ENCODE data around the gene PTPRO. TPM values are rescaled to one million over a fixed set of nuclear protein-coding genes. Genes with fewer than 3 reads are reported as not detected.
A peak's percentile ranks its signal among the peaks of the same experiment; 100 is the strongest.

Gene PTPRO
- not detected in 2 replicates for total RNA-seq

- DNase-seq (ENCODE audit: low read depth, low spot score), result no peak
Measured at GRCh38 chr12:15322164-15323061, at the start of gene PTPRO. TSS of gene PTPRO (plus strand) at chr12:15322508.

- DNase-seq (ENCODE audit: low read depth, low spot score), result no peak
Measured at GRCh38 chr12:15273896-15274295, 48.4 kb upstream of the PTPRO start.

DNA sequence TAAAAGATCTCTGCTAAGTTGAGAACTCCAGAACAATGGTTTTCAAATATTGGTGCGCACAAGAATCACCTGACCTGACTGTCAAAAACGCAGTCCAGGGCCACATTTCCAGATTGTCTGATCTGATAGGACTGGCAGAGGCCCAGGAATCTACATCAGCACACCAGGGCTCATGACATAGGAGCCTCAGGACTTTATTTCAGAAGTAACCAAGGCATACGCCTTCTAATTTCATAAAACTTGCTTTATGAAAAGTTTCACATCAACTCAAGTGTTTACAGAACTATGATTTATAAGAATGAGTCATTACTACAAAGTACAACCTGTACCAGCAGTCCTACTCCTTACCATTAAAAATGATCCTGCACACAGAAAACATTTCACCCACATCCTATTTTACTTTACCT lies 47.7 kb upstream of the PTPRO start:
- DNase-seq (ENCODE audit: low read depth, low spot score), result no peak

DNA sequence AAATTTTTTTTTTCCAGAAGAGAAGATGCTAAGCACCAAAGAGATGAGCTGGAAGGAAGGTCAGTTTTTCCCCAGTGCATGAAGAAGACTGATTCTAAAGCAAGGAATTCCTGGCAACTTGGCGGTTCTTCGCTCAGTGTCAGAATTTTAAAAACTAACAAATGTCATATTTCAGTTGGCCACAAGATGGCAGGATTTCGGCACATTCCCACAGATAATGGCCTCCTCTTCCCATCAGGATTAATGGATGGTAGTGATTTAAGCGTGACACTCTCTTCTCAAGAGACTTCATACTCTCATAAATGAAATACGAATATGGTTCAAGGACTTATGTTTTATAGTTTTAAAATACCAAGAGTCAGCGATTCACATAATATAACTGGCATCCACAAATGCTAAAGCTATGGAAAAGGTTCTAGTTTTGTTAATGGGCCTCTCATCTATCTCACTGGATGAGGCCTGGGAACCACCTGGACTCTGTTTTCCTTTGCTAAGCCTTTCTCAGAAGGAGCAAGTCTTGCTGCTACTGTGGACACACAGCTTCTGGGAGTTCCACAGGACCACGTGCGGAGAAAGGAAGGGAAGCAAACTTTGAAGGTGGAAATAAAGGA lies 46.1 kb upstream of the PTPRO start:
- no peak for DNase-seq (ENCODE audit: low read depth, low spot score)

DNA sequence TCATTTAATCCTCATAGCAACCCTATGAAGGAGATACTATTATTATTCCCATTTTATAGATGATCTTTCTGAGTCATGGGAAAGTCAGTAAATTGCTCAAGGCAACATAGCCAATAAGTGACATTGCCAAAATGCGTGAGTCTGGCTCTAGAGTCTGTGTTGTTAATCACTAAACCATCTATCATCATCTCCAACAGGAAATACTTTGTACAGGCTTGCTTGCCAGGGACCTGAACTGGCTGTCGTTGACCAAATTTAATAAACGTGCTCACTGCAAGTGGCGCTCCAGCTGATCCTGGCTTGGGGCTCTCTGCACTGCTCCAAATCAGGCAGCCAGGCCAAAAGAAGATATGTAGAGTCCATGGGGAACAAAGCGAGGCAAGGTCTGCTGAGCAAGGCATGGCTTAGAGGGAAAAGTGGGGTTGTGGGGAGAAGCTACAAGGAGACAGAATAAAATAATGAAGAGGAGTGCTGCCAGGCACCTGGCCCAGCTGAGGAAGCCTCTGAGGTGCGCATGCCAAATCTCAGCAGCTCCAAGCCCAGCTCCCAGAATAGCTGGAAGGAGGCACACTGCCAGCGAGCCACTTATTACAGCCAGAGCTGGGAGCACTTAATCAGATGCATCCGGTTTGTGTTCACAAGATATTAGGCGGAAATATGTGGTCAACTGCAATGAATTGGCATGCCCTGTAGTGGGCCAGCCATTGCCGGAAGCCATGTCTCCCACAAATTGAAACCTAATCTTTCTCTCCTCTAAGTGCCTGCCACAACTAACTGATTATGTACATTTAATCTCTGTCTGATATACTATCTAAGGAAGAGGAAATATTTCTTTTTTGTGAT lies 43.3 kb upstream of the PTPRO start:
- peak; percentile 87 for DNase-seq (ENCODE audit: low read depth, low spot score)

- DNase-seq (ENCODE audit: low read depth, low spot score), result no peak
Measured at GRCh38 chr12:15280930-15281329, 41.4 kb upstream of the PTPRO start.

DNA sequence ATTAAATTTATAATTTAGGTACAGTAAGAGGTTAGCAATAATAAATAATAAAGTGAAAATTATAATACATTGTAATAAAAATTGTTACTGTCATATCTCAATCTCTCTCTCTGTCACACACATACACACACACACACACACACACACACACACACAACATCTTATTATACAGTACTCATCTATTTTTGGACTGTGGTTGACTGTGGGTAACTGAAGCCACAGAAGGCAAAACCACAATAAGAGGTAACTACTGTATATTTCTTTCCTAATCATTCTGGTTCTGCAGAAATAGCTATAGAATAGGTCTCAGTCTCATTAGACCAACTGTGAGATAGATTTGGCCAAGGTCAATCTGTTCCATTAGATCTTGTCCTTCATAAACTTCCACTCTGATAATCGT lies 33.1 kb upstream of the PTPRO start:
- no peak for DNase-seq (ENCODE audit: low read depth, low spot score)

GRCh38 chr12:15293731-15294130 lies 28.6 kb upstream of the PTPRO start:
- no peak for DNase-seq (ENCODE audit: low read depth, low spot score)

GRCh38 chr12:15299947-15300346 lies 22.4 kb upstream of the PTPRO start:
- no peak for DNase-seq (ENCODE audit: low read depth, low spot score)

GRCh38 chr12:15304296-15304695 lies 18.0 kb upstream of the PTPRO start:
- no peak for DNase-seq (ENCODE audit: low read depth, low spot score)

- no peak for DNase-seq (ENCODE audit: low read depth, low spot score)
Measured at GRCh38 chr12:15306605-15307004, 15.7 kb upstream of the PTPRO start.

- DNase-seq (ENCODE audit: low read depth, low spot score), result no peak
Measured at GRCh38 chr12:15307079-15307478, 15.2 kb upstream of the PTPRO start.

GRCh38 chr12:15318841-15319240 lies 3.5 kb upstream of the PTPRO start:
- DNase-seq (ENCODE audit: low read depth, low spot score), result no peak

- no peak for DNase-seq (ENCODE audit: low read depth, low spot score)
Measured at GRCh38 chr12:15320881-15321280, 1.4 kb upstream of the PTPRO start.

GRCh38 chr12:15323480-15323879 lies 1.2 kb downstream of the PTPRO start:
- DNase-seq (ENCODE audit: low read depth, low spot score), result no peak

- no peak for DNase-seq (ENCODE audit: low read depth, low spot score)
Measured at GRCh38 chr12:15329891-15330290, 7.6 kb downstream of the PTPRO start.

GRCh38 chr12:15334225-15334624 lies 11.9 kb downstream of the PTPRO start:
- no peak for DNase-seq (ENCODE audit: low read depth, low spot score)

- DNase-seq (ENCODE audit: low read depth, low spot score), result no peak
Measured at GRCh38 chr12:15335959-15336358, 13.7 kb downstream of the PTPRO start.

- DNase-seq (ENCODE audit: low read depth, low spot score), result peak; percentile 13
Measured at GRCh38 chr12:15336768-15337553, 14.7 kb downstream of the PTPRO start.

GRCh38 chr12:15341371-15341770 lies 19.1 kb downstream of the PTPRO start:
- no peak for DNase-seq (ENCODE audit: low read depth, low spot score)

GRCh38 chr12:15344561-15344960 lies 22.3 kb downstream of the PTPRO start:
- DNase-seq (ENCODE audit: low read depth, low spot score), result no peak
